GM12801 (cell line): ENCODE measurements around the gene EMC6.

Source experiments
- TF ChIP-seq, protein P1 (sequence below): IDR thresholded peaks from one replicate; pipeline ENCODE4 v1.5.1; 2011; ENCODE audit warnings: control low read depth; ENCODE audit not compliant: insufficient read length; ENCODE audit errors: extremely low read depth

Gene EMC6

DNA sequence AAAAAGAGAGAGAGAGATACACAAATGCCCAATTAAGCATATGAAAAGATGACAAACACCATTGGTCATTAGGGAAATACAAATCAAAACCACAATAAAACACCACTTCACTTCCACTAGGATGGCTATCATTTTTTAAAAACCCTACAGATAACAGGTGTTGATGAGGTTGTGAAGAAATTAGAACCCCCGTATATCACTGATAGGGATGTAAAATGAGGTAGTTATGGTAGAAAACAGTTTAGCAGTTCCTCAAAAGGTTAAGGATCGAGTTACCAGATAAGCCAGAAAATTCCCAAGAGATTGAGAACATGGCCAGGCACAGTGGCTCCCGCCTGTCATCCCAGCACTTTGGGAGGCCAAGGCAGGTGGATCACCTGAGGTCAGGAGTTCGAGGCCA lies 24.5 kb downstream of the EMC6 start:
- TF ChIP-seq, protein P1, sequence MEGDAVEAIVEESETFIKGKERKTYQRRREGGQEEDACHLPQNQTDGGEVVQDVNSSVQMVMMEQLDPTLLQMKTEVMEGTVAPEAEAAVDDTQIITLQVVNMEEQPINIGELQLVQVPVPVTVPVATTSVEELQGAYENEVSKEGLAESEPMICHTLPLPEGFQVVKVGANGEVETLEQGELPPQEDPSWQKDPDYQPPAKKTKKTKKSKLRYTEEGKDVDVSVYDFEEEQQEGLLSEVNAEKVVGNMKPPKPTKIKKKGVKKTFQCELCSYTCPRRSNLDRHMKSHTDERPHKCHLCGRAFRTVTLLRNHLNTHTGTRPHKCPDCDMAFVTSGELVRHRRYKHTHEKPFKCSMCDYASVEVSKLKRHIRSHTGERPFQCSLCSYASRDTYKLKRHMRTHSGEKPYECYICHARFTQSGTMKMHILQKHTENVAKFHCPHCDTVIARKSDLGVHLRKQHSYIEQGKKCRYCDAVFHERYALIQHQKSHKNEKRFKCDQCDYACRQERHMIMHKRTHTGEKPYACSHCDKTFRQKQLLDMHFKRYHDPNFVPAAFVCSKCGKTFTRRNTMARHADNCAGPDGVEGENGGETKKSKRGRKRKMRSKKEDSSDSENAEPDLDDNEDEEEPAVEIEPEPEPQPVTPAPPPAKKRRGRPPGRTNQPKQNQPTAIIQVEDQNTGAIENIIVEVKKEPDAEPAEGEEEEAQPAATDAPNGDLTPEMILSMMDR: no peak

DNA sequence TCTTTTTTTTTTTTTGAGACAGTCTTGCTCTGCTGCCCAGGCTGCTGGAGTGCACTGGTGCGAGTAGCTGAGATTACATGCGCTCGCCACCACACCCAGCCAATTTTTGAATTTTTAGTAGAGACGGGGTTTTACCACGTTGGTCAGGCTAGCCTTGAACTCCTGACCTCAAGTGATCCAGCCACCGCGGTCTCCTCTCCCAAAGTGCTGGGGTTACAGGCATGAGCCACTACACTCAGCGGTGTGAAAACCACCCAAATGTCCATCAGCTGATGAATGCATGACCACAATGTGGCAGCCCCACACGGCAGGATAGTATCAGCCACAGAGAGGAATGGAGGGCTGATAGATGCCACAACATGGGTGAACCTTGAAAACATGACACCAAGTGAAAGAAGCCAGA lies 25.2 kb downstream of the EMC6 start:
- TF ChIP-seq, protein P1: no peak

DNA sequence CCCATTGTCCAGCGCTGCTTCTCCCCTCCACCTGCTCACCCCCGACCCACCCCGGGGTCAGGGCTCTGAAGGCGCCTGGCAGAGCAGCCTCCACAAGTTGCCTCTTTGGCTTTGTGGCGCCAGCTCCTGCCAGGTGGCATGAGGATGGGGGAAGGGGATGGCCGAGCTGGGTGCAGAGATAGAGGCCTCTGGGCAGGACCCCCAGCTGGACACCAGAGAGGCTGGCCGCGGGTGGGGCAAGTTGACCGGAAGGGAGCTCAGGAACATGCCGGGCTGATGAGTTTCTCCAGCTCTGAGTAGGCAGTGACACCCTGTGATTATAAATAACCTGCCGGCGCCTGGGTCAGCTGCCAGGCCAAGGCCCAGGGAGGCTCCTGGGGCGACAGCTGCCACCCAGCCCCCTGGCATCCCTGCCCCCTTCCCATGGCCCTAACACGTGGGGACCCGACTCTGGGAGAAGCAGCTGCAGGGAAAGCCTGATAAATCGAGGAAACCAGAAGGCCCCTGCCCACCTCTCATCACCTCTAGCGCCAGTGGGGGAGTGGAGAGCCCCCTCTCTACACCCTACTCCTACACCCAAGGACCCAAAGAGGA lies 26.6 kb downstream of the EMC6 start:
- TF ChIP-seq, protein P1: no peak

GRCh38 chr17:3695723-3696411 lies 27.3 kb downstream of the EMC6 start, which contains the start of gene P2RX5:
Gene P2RX5, minus strand, starts transcription at chr17:3696155. Its CDS starts 150 bp downstream, at chr17:3696005.
- TF ChIP-seq, protein P1: no peak

GRCh38 chr17:3697103-3697476 lies 28.5 kb downstream of the EMC6 start:
- TF ChIP-seq, protein P1: no peak

DNA sequence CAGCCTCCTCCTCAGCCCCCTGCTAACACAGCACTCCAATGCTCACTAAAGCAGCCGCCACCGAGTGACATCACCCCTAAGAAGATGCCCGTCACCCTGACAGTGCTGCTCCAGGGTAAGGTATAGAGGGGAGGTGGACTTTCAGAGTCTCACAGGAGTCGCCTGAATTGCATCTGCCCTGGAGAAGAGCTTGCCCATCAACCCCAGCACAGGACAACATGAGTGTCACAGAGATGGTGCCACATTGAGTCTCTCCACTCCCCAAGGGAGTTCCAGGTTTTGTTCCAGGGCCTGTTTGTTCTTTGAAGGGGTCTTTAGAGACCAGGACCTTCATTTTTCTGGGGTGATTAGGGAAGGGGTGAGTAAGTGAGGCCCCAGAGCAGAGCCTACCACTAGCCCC lies 29.5 kb downstream of the EMC6 start:
- TF ChIP-seq, protein P1: no peak

GRCh38 chr17:3699951-3700350 lies 31.3 kb downstream of the EMC6 start:
- TF ChIP-seq, protein P1: no peak
